HUES6 (cell line): Measurements from ENCODE around the gene CHD9.
"Not testable (repeated sequence)": the region's sequence is repeated elsewhere in the genome, so short reads cannot be mapped to it uniquely, and the experiment has no call there.

Experiments used
- H3K27ac ChIP-seq: 2 replicates; pipeline ENCODE4 v1.7.0; 2013; ENCODE audit warnings: low read depth, mild to moderate bottlenecking, low read length, inconsistent platforms
- H3K27me3 ChIP-seq: 2 replicates; pipeline ENCODE4 v1.6.1; 2013; ENCODE audit warnings: low read length; ENCODE audit not compliant: control insufficient read depth, insufficient read depth
- H3K36me3 ChIP-seq: 2 replicates; pipeline ENCODE4 v1.6.1; 2013; ENCODE audit warnings: low read length; ENCODE audit not compliant: control insufficient read depth, insufficient read depth
- H3K4me1 ChIP-seq: 2 replicates; pipeline ENCODE4 v1.6.1; 2013; ENCODE audit warnings: low read length; ENCODE audit not compliant: control insufficient read depth, insufficient read depth
- H3K4me3 ChIP-seq: 2 replicates; pipeline ENCODE4 v1.5.1; 2013; ENCODE audit warnings: low read depth, low read length
- H3K9ac ChIP-seq: one replicate; pipeline ENCODE4 v1.6.1; 2013; ENCODE audit warnings: mild to moderate bottlenecking, low read length
- H3K9me3 ChIP-seq: 2 replicates; pipeline ENCODE4 v1.6.1; 2013; ENCODE audit warnings: low read depth, low read length; ENCODE audit not compliant: control insufficient read depth, insufficient read depth

The CHD9 gene

DNA sequence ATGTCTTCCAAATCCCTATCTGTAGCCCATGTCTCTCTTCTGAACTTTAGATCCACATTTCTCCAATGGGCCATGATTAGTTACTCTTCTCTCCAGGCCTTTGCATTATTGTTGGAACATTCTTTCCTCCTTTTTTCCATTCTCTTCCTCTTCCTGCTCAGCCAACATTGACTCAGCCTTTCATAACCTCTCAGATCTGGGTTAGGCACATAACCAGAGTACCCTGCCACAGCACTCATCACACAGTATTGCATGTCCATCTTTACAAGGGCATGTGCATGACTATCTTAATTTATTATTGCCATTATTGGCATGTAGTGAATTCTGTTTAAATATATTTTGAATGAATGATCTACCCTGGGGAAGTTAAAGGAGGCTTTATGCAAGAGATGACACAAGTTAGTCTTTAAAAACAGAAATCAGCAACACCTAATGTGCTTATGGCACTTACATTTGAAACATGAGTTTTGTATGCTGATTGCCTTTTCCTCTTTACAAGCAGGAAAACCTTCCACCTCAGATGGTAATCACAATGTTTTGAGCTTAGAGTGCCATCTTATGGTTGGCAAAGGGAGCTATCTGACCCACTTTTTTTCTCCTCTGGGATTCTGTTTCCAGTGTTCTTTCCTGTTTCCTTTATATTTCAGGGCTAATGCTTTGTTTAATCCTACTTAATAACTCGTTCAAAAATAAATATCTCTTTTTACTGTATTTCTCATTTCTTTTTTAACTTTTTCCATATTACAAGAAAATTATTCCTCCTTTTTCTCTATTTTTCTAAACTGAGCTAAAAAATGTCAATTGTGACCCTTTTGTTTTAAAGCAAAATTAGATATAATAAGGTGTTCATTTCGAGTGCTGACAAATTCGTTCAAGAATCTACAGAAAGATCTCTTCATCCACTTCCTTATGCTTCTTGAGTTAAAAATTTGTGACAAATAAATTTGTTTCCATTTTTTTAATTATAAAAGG is 228.5 kb downstream of the CHD9 start:
- no peaks in the 10 kb centered on the region for H3K27me3 ChIP-seq
- H3K36me3 ChIP-seq = peaks cover 48% of the 10 kb centered on the region
- H3K4me1 ChIP-seq = no peaks in the 10 kb centered on the region
- no peak overlapping the region for H3K4me3 ChIP-seq
- H3K9me3 ChIP-seq = no peaks in the 10 kb centered on the region
- no peak overlapping the region for H3K9ac ChIP-seq
- H3K27ac ChIP-seq = no peak overlapping the region

DNA sequence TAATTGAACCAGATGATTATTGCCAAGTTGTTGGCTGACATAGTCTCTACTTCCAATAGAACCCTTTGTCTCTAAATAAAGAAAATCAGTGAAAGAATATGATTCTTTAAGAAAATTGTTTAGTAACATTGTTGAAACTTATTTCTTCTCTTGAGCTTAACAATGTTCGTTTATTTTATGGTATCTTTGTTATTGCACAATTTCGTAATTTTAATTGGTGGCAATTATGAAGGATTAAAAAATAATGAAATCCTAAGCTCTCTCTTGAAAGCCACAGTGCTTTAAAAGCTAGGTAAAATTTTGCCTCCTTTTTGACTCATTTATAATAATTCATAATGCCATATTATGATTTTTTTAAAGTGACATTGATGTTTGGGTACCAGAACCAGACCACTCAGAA is 230.4 kb downstream of the CHD9 start:
- Histone ChIP-seq H3K27ac (no peak overlapping the region), H3K9ac (no peak overlapping the region), H3K27me3 (no peaks in the 10 kb centered on the region), H3K36me3 (peaks cover 59% of the 10 kb centered on the region), H3K4me3 (no peak overlapping the region), H3K9me3 (no peaks in the 10 kb centered on the region), H3K4me1 (no peaks in the 10 kb centered on the region)

DNA sequence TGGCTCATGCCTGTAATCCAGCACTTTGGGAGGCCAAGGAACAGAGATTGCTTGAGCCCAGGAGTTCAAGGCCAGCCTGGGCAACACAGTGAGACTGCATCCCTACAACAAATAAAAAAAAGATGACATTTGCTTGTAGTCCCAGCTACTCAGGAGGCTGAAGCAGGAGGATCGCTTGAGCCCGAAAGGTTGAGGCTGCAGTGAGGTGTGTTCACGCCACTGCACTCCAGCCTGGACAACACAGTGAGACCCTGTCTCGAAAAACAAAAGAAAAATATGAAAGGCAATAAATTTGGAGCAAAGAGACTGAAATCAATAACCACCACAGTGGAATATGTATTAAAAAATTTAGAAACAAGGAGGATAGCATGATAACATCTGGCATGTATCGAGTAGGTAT is 235.7 kb downstream of the CHD9 start:
- Histone ChIP-seq H3K4me1 (no peaks in the 10 kb centered on the region), H3K27me3 (no peaks in the 10 kb centered on the region), H3K9me3 (no peaks in the 10 kb centered on the region), H3K4me3 (no peak overlapping the region), H3K36me3 (peaks cover 91% of the 10 kb centered on the region), H3K27ac (no peak overlapping the region), H3K9ac (no peak overlapping the region)

DNA sequence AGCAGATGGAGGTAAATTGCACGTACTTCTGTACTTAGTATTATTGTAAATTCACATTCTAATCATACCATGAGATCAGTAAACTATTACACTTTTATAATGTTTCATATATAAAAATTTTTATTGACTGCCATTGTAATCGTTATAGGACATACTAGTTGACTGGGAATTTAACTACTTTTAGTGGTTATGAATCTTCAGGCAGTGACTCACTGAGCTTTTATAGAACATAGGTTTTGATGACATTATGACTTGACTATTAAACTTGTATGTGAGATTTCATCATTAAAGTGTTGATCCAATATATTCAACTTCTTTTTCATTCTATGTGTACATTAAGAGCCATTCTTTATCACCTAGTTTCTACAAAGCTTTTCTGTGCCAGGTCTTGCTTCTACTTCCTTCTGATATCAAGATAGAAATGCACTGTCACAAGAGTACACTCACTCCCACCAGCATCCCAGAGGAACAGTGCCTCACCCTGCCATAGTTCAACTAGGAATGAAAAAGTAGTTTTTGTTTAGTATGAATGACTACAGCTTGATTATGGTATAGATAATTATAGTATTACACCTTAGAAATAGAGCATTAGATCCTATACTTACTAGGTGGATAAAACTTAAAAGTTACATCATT is 237.1 kb downstream of the CHD9 start:
- H3K4me3 ChIP-seq = no peak overlapping the region
- H3K27ac ChIP-seq = no peak overlapping the region
- no peaks in the 10 kb centered on the region for H3K4me1 ChIP-seq
- H3K9ac ChIP-seq = no peak overlapping the region
- H3K36me3 ChIP-seq = peaks cover 86% of the 10 kb centered on the region
- no peaks in the 10 kb centered on the region for H3K27me3 ChIP-seq
- H3K9me3 ChIP-seq = no peaks in the 10 kb centered on the region

DNA sequence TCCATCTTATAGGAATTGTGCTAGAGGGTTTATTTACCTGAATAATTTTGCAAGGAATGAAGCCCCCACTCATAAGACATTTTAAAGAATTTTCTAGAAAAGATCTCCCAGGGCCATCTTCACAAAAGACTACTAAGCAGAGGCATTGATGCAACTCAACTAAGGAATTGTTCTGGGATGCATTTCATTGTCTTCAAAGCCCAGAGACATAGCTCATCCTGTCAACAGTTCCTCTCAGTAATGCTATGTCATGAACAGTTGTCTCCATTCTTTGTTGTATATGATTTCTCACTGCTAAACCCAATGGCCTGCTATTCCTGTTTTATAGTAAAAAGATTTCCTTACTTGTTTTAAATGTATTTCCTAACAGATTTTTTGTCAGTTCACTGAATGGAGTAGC is 242.7 kb downstream of the CHD9 start:
- no peaks in the 10 kb centered on the region for H3K27me3 ChIP-seq
- no peak overlapping the region for H3K9ac ChIP-seq
- H3K27ac ChIP-seq = no peak overlapping the region
- H3K36me3 ChIP-seq = peaks cover 76% of the 10 kb centered on the region
- H3K9me3 ChIP-seq = no peaks in the 10 kb centered on the region
- no peaks in the 10 kb centered on the region for H3K4me1 ChIP-seq
- H3K4me3 ChIP-seq = no peak overlapping the region

DNA sequence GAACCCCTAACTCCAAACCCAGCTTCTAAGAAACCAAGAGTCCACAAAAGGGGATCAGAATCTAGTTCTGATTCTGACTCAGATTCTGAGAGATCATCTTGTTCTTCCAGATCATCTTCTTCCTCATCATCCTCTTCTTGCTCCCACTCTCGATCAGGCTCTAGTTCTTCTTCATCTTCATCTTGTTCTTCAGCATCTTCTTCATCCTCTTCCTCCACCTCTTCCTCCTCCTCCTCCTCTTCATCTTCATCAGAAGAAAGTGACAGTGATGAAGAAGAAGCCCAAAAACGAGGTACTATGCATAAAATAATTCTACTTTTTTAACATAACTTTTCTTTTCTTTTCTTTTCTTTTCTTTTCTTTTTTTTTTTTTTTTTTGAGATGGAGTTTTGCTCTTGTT is 249.5 kb downstream of the CHD9 start:
- no peak overlapping the region for H3K9ac ChIP-seq
- H3K36me3 ChIP-seq = peaks cover 65% of the 10 kb centered on the region
- H3K27me3 ChIP-seq = no peaks in the 10 kb centered on the region
- no peaks in the 10 kb centered on the region for H3K9me3 ChIP-seq
- no peak overlapping the region for H3K27ac ChIP-seq
- no peak overlapping the region for H3K4me3 ChIP-seq
- H3K4me1 ChIP-seq = no peaks in the 10 kb centered on the region

DNA sequence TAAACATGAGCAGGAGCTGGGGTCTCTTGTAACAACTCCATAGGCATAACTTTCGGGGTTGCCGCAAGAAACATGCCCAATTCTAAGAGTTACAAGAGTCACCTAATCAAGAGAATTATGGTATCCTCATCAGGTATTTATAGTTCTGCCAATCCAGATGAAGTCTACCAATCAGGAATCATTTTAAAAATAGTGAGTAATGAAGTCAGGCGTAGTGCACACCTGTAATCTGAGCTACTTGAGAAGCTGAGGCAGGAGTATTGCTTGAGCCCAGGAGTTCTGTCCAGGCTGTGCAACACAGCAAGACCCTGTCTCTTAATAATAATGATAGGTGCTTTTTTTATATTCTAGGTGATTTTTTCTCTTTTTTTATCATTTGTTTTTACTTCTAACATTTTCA is 251.0 kb downstream of the CHD9 start:
- Histone ChIP-seq H3K9me3 (no peaks in the 10 kb centered on the region), H3K27me3 (no peaks in the 10 kb centered on the region), H3K27ac (no peak overlapping the region), H3K4me1 (no peaks in the 10 kb centered on the region), H3K9ac (no peak overlapping the region), H3K4me3 (no peak overlapping the region), H3K36me3 (peaks cover 63% of the 10 kb centered on the region)

DNA sequence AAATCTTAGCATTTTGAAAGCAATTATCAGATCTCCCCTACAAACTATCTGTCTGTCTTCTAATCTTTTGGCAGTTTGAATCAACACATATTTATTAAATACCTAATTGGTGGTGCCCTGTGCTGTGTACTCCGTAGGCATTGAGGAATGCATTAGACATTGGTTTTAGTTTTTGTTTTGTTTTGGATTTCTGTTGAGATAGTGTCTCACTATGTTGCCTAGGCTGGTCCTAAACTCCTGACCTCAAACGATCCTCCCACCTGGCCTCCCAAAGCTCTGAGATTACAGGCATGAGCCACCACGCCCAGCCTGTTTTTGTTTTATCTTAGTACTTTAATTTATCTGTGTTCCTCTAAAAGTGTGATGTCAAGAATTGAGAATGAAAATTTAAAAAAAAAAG is 254.7 kb downstream of the CHD9 start:
- H3K4me3 ChIP-seq = no peak overlapping the region
- peaks cover 73% of the 10 kb centered on the region for H3K36me3 ChIP-seq
- H3K27me3 ChIP-seq = no peaks in the 10 kb centered on the region
- no peak overlapping the region for H3K27ac ChIP-seq
- H3K9ac ChIP-seq = no peak overlapping the region
- H3K4me1 ChIP-seq = no peaks in the 10 kb centered on the region
- H3K9me3 ChIP-seq = no peaks in the 10 kb centered on the region

DNA sequence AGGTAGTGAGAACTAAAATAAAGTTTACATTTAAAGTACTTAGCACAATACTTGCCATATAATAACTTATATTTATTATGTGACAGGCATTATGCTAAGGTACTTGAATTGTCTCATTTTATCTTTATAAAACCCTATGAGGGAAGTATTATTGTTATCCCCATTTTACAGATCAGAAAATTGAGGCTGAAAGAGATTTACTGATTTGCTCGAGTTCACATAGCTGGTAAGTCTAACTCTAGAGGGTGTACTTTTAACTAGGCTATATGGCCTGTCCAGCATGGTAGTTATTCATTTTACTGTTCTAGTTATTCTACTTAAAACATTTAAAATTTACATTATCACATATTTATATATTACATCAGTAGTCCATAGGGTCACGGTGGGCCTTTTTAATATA is 266.2 kb downstream of the CHD9 start:
- Histone ChIP-seq H3K9me3 (no peaks in the 10 kb centered on the region), H3K27ac (no peak overlapping the region), H3K9ac (no peak overlapping the region), H3K4me1 (no peaks in the 10 kb centered on the region), H3K36me3 (peaks cover 73% of the 10 kb centered on the region), H3K27me3 (no peaks in the 10 kb centered on the region), H3K4me3 (no peak overlapping the region)

DNA sequence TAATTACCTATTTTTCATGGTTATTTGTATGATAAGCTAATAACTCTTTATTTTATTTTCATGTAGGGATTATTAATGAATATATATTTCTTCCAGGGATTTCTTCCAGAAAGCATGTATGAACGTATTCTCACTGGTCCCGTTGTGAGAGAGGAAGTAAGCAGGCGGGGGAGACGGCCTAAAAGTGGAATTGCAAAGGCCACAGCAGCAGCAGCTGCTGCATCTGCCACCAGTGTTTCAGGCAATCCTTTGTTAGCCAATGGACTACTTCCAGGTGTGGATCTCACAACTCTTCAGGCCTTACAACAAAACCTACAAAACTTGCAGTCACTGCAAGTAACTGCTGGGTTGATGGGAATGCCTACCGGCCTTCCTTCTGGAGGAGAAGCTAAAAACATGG is 269.1 kb downstream of the CHD9 start:
- H3K27ac ChIP-seq = no peak overlapping the region
- no peaks in the 10 kb centered on the region for H3K27me3 ChIP-seq
- H3K4me3 ChIP-seq = no peak overlapping the region
- H3K36me3 ChIP-seq = peaks cover 50% of the 10 kb centered on the region
- no peak overlapping the region for H3K9ac ChIP-seq
- no peaks in the 10 kb centered on the region for H3K4me1 ChIP-seq
- H3K9me3 ChIP-seq = no peaks in the 10 kb centered on the region

DNA sequence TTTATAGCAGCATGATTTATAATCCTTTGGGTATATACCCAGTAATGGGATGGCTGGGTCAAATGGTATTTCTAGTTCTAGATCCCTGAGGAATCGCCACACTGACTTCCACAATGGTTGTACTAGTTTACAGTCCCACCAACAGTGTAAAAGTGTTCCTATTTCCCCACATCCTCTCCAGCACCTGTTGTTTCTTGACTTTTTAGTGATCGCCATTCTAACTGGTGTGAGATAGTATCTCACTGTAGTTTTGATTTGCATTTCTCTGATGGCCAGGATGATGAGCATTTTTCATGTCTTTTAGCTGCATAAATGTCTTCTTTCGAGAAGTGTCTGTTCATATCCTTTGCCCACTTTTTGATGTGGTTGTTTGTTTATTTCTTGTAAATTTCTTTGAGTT is 276.2 kb downstream of the CHD9 start:
- H3K4me3 ChIP-seq, H3K27ac ChIP-seq, H3K9me3 ChIP-seq, H3K9ac ChIP-seq, H3K4me1 ChIP-seq, H3K27me3 ChIP-seq, H3K36me3 ChIP-seq: not testable (repeated sequence)
